Suprapubic skin (tissue), 4 donors: ENCODE data around the gene CD3D.

Source experiments
- POLR2A ChIP-seq, 2 donors: fragments of 450-650 bp; IDR thresholded peaks; one replicate each; pipeline ENCODE4 v1.6.1; 2017; ENCODE audit warnings: antibody characterized with exemption in 2 of 2, mild to moderate bottlenecking in 2 of 2, moderate library complexity in 2 of 2
- POLR2AphosphoS5 ChIP-seq, 3 donors: sonication (generic); formaldehyde crosslinking; IDR thresholded peaks; one replicate each; pipeline ENCODE4 v1.6.1; 2017; ENCODE audit warnings: antibody characterized with exemption in 3 of 3
- TF ChIP-seq, protein P1 (sequence below), 2 donors: fragments of 200-600 bp in 1 of 2; fragments of 450-650 bp in 1 of 2; sonication (generic) in 1 of 2; IDR thresholded peaks; one replicate each; pipeline ENCODE4 v1.5.1; 2016 to 2019; ENCODE audit warnings: antibody characterized with exemption in 2 of 2, mild to moderate bottlenecking in 1 of 2, moderate library complexity in 1 of 2

- no peak for TF ChIP-seq POLR2AphosphoS5 (IDR thresholded peaks at IDR 0.05)
- no peak for TF ChIP-seq POLR2A (IDR thresholded peaks at IDR 0.05)
- TF ChIP-seq, protein P1, sequence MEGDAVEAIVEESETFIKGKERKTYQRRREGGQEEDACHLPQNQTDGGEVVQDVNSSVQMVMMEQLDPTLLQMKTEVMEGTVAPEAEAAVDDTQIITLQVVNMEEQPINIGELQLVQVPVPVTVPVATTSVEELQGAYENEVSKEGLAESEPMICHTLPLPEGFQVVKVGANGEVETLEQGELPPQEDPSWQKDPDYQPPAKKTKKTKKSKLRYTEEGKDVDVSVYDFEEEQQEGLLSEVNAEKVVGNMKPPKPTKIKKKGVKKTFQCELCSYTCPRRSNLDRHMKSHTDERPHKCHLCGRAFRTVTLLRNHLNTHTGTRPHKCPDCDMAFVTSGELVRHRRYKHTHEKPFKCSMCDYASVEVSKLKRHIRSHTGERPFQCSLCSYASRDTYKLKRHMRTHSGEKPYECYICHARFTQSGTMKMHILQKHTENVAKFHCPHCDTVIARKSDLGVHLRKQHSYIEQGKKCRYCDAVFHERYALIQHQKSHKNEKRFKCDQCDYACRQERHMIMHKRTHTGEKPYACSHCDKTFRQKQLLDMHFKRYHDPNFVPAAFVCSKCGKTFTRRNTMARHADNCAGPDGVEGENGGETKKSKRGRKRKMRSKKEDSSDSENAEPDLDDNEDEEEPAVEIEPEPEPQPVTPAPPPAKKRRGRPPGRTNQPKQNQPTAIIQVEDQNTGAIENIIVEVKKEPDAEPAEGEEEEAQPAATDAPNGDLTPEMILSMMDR (IDR thresholded peaks at IDR 0.05): no peak
Observed at GRCh38 chr11:118373263-118373662, 30.8 kb upstream of the CD3D start.
